ENCODE measurements around the gene STXBP4. TPM values are rescaled to one million over a fixed set of nuclear protein-coding genes. Genes with fewer than 3 reads are reported as not detected.

Gene STXBP4
- total RNA-seq, 1 experiment from 2014 or later: 12.0 TPM

DNA sequence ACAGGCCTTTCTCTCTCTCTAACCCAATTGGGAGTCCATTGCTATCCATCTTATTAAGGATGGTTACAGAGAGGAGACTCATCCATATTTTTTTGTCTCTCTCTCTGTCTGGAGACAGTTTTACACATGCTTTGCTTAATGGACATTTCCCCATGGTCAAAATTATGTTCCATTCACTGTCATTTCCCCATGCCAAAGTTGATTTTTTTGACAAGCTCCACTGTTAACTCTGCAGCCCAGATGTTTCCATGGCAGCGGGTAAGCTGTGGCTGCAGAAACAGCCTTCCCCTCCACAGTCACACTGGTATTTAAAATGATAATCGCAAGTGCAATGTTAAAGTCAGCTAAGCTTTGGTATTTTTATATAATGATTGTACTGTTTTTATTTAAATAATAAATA lies 232.3 kb downstream of the STXBP4 start (continued):
- TF ChIP-seq, protein P1, sequence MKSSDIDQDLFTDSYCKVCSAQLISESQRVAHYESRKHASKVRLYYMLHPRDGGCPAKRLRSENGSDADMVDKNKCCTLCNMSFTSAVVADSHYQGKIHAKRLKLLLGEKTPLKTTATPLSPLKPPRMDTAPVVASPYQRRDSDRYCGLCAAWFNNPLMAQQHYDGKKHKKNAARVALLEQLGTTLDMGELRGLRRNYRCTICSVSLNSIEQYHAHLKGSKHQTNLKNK (CRISPR knock-in tag; IDR thresholded peaks at IDR 0.05): no peak

DNA sequence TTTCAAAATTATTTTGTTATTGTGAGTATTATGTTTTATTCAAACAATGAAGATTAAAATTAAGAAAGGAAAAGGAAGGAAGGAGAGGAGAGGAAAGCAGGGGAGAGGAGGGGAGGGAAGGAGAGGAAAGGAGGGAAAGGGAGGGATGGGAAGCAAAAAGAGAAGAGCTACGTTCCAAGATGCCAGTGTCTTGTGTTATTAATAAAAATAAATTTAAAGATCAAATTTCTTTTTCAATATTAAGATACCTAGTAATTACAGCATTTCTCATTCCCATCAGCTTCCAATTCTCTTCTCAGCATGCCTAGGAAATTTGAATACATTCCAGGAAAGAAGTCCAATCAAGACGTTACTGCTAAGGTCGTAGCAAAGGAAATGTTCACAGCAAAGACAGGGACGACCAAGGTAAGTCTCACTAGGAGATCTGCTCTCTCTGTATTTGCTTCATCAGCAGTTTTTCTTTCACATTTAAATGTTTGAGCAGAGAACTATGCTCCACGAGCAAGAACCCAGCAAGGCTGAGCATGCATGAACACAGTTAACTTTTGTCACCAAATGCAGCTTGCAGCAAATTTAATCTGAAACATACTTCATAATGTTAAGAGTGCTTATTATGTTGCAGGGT lies 232.9 kb downstream of the STXBP4 start:
- TF ChIP-seq, protein P2, sequence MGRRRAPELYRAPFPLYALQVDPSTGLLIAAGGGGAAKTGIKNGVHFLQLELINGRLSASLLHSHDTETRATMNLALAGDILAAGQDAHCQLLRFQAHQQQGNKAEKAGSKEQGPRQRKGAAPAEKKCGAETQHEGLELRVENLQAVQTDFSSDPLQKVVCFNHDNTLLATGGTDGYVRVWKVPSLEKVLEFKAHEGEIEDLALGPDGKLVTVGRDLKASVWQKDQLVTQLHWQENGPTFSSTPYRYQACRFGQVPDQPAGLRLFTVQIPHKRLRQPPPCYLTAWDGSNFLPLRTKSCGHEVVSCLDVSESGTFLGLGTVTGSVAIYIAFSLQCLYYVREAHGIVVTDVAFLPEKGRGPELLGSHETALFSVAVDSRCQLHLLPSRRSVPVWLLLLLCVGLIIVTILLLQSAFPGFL (CRISPR knock-in tag; IDR thresholded peaks at IDR 0.05; ENCODE audit: borderline replicate concordance): no peak
- TF ChIP-seq, protein P3, sequence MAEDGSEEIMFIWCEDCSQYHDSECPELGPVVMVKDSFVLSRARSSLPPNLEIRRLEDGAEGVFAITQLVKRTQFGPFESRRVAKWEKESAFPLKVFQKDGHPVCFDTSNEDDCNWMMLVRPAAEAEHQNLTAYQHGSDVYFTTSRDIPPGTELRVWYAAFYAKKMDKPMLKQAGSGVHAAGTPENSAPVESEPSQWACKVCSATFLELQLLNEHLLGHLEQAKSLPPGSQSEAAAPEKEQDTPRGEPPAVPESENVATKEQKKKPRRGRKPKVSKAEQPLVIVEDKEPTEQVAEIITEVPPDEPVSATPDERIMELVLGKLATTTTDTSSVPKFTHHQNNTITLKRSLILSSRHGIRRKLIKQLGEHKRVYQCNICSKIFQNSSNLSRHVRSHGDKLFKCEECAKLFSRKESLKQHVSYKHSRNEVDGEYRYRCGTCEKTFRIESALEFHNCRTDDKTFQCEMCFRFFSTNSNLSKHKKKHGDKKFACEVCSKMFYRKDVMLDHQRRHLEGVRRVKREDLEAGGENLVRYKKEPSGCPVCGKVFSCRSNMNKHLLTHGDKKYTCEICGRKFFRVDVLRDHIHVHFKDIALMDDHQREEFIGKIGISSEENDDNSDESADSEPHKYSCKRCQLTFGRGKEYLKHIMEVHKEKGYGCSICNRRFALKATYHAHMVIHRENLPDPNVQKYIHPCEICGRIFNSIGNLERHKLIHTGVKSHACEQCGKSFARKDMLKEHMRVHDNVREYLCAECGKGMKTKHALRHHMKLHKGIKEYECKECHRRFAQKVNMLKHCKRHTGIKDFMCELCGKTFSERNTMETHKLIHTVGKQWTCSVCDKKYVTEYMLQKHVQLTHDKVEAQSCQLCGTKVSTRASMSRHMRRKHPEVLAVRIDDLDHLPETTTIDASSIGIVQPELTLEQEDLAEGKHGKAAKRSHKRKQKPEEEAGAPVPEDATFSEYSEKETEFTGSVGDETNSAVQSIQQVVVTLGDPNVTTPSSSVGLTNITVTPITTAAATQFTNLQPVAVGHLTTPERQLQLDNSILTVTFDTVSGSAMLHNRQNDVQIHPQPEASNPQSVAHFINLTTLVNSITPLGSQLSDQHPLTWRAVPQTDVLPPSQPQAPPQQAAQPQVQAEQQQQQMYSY (CRISPR knock-in tag; IDR thresholded peaks at IDR 0.05): no peak
- no peak for TF ChIP-seq SP1 (CRISPR knock-in tag; conservative IDR thresholded peaks at IDR 0.05)
- no peak for TF ChIP-seq TCF7 (CRISPR knock-in tag; IDR thresholded peaks at IDR 0.05; ENCODE audit: low read depth)
- TF ChIP-seq CBFB (CRISPR knock-in tag; IDR thresholded peaks at IDR 0.05; ENCODE audit: low read depth): no peak
- peaks cover 15% of the 10 kb centered on the region for H3K4me1 Mint-ChIP-seq
- H3K4me3 Mint-ChIP-seq: no peak overlapping the region
- DNase-seq (ENCODE audit: low spot score) (no peak), ATAC-seq (peak; percentile 36)
- H3K27ac Mint-ChIP-seq: no peak overlapping the region
- peaks cover 18% of the 10 kb centered on the region for H3K9me3 Mint-ChIP-seq
- peaks cover 2% of the 10 kb centered on the region; the same call in 1 of the 2 replicates for H3K27me3 Mint-ChIP-seq (ENCODE audit: low read depth)
- peaks cover 12% of the 10 kb centered on the region for H3K36me3 Mint-ChIP-seq
- ChIA-PET CTCF (interaction anchor here (1.0 kb wide), 2 partner anchors 30 to 196 kb away, joined by 3 to 4 read pairs; no protein-coding TSS in a partner anchor), POLR2A (no interaction called here)

DNA sequence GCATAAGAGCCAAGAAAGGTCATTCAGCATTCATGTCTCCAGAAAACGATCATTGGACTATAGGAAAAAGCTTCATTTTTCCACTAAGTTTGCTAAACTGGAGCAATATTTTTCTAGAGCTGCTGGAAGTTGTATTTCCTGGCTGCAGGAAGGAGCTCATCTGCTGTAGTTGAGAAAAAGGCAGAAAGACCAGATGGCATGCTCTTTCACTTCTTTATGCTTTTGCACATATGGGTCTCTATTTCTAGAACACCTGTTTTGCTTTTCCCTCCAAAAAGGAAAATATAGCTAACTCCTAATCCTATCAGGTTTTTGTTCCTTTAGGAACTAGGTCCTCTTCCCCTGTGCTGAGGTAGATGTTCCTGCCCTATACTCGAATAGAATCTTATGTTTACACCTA lies 234.3 kb downstream of the STXBP4 start:
- no peak for TF ChIP-seq MYBL2 (CRISPR knock-in tag; IDR thresholded peaks at IDR 0.05)
- no peak for TF ChIP-seq ELF4 (CRISPR knock-in tag; IDR thresholded peaks at IDR 0.05; ENCODE audit: low read depth)
- no peak for TF ChIP-seq ZNF317 (CRISPR knock-in tag; IDR thresholded peaks at IDR 0.05; ENCODE audit: borderline replicate concordance, low read depth)
- no peak for TF ChIP-seq TEAD1 (CRISPR knock-in tag; IDR thresholded peaks at IDR 0.05)
- no peak for TF ChIP-seq GABPB1 (CRISPR knock-in tag; IDR thresholded peaks at IDR 0.05)
- TF ChIP-seq, protein P1 (CRISPR knock-in tag; IDR thresholded peaks at IDR 0.05): no peak
- TF ChIP-seq ESRRA (CRISPR knock-in tag; IDR thresholded peaks at IDR 0.05; ENCODE audit: borderline replicate concordance): no peak
- Mint-ChIP-seq H3K4me1 (peaks cover 23% of the 10 kb centered on the region), H3K9me3 (peaks cover 18% of the 10 kb centered on the region), H3K27ac (no peak overlapping the region), H3K36me3 (peaks cover 12% of the 10 kb centered on the region), H3K27me3 (ENCODE audit: low read depth) (peaks cover 2% of the 10 kb centered on the region; the same call in 1 of the 2 replicates), H3K4me3 (no peak overlapping the region)
- DNase-seq (ENCODE audit: low spot score): no peak
- CTCF ChIA-PET: no interaction called here
- POLR2A ChIA-PET: no interaction called here
- ATAC-seq: no peak

DNA sequence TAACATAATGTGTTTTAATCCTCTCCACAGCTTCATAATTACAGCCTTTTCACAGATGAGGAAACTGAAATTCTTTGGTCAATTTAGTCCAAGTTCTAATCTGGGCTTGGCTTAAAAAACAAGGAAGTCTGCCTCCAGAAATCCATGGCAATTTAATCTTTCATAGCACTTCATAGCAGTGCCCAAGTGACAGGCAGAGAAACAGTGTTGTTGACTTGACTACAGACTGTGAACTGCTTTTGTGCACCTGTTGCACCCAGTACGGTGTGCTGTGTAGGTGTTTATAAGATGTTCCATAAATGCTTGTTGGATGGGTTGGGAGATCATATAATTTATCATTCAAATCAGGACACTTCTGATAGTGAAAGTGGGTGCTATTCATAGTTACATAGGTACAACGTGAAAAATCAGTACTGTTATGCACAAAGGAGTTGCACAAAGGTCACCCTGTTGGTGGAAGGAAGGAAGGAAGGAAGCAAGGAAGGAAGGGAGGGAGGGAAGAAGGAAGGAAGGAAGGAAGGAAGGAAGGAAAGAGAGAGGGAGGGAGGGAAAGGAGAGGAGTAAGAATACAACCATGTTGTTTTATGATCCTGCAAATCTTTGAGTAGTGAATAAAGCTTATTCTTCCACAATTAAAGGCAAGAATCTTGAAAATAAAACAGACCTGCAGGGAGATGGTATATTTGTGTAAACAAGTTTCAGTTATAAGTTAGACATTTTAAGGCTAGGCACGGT lies 239.7 kb downstream of the STXBP4 start:
- TF ChIP-seq, protein P4, sequence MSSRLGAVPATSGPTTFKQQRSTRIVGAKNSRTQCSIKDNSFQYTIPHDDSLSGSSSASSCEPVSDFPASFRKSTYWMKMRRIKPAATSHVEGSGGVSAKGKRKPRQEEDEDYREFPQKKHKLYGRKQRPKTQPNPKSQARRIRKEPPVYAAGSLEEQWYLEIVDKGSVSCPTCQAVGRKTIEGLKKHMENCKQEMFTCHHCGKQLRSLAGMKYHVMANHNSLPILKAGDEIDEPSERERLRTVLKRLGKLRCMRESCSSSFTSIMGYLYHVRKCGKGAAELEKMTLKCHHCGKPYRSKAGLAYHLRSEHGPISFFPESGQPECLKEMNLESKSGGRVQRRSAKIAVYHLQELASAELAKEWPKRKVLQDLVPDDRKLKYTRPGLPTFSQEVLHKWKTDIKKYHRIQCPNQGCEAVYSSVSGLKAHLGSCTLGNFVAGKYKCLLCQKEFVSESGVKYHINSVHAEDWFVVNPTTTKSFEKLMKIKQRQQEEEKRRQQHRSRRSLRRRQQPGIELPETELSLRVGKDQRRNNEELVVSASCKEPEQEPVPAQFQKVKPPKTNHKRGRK (CRISPR knock-in tag; IDR thresholded peaks at IDR 0.05; ENCODE audit: borderline replicate concordance): no peak
- TF ChIP-seq GABPB1 (CRISPR knock-in tag; IDR thresholded peaks at IDR 0.05) (no peak), NFATC4 (CRISPR knock-in tag; IDR thresholded peaks at IDR 0.05) (no peak), ZNF263 (CRISPR knock-in tag; IDR thresholded peaks at IDR 0.05; ENCODE audit: low read depth) (no peak), PRRX2 (CRISPR knock-in tag; IDR thresholded peaks at IDR 0.05) (no peak)
- TF ChIP-seq, protein P5, sequence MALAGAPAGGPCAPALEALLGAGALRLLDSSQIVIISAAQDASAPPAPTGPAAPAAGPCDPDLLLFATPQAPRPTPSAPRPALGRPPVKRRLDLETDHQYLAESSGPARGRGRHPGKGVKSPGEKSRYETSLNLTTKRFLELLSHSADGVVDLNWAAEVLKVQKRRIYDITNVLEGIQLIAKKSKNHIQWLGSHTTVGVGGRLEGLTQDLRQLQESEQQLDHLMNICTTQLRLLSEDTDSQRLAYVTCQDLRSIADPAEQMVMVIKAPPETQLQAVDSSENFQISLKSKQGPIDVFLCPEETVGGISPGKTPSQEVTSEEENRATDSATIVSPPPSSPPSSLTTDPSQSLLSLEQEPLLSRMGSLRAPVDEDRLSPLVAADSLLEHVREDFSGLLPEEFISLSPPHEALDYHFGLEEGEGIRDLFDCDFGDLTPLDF (CRISPR knock-in tag; IDR thresholded peaks at IDR 0.05): no peak
- Mint-ChIP-seq H3K27ac (no peak overlapping the region), H3K27me3 (ENCODE audit: low read depth) (peaks cover 2% of the 10 kb centered on the region; the same call in 1 of the 2 replicates), H3K9me3 (peaks cover 15% of the 10 kb centered on the region), H3K4me3 (no peak overlapping the region), H3K4me1 (peaks cover 11% of the 10 kb centered on the region), H3K36me3 (peaks cover 9% of the 10 kb centered on the region)
- ChIA-PET CTCF (no interaction called here), POLR2A (no interaction called here)
- no peak for ATAC-seq
- no peak for DNase-seq (ENCODE audit: low spot score)

Measured in WTC11 (cell line).